HG03097 (cell line): Measurements from ENCODE around the gene QSER1.
A peak's percentile ranks its signal among the peaks of the same experiment; 100 is the strongest.
"Not testable (repeated sequence)": the region's sequence is repeated elsewhere in the genome, so short reads cannot be mapped to it uniquely, and the experiment has no call there.

Source experiments
- ATAC-seq: cut with Tn5 transposase; IDR thresholded peaks from one replicate; pipeline ENCODE4 v1.9.1; 2021; ENCODE audit not compliant: unreplicated experiment, low FRiP score

QSER1 gene

DNA sequence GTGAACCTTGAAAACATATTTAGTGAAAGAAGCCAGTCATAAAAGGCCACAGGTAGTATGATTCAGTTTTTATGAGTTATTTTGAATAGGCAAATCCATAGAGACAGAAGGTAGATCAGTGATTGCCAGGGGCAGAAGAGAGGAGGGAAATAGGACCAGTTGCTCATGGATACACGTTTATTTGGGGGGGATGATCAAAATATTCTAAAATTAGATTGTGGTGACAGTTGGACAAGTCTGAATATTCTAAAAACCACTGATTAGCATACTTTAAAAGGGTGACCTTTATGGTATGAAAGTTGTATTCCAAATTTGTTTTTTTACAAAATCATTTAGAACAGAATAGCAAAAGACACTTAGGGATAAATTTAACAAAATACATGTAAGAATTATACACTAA, 28.6 kb downstream of the QSER1 start:
- no peak for ATAC-seq

DNA sequence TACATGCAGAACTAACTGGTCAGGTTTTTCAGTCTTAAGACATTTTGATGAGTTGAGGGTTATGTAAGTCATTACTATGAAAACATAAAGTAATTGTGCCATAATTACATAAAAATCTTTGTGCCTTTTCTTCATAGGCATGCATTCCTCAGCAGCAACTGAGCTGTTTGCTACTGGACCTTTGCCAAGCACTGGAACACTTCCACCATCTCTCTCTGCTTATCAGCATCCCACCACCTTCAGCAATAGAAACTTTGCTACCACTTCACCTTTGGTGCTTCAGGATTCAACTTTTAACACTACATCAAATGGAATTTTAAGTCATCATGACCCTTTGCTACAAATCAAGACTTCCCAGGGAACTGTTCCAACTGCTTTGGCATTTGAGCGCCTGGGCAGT, 39.0 kb downstream of the QSER1 start:
- no peak for ATAC-seq

DNA sequence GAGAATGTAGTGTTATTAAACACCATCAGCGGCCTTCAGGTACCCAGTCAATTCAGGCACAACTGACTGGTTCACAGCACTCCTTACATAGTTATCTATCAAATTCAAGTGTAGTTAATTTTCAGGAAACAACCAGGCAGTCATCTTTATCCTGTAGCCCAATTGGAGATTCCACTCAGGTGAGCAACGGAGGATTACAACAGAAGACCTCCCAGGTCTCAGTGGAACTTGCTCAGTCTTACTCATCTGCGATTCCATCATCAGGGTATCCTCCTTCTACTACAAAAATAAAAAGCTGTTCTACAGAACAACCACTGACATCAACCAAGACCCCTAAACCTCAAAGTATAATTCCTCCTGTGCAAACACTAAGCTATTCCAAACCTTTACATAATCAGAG, 39.6 kb downstream of the QSER1 start:
- no peak for ATAC-seq

DNA sequence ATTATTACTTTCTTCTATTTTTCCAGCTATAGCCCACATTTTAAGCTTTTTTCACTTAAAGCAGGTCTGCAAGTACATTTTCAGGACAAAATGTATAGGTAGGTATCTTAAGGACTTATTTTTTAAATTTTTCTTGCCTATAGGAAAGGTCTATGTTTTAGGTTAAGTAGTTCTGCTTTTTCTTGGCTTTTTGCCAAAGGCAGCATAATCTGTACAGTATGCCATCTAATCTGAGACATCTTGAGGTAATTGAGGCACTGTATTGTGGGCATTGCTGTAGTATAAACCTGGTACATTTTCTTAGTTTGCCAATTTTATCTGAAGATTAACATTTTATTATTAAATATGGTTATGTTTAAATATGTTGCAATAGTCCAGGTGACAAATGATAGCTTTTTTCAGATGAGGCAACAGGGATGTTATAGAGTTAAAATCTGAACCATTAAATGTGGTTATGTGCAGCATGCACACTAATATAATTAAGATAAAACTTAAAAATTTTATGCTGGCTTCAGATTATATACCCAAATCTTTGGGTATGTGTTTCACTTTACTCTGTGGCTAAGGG, 42.9 kb downstream of the QSER1 start:
- ATAC-seq: no peak

DNA sequence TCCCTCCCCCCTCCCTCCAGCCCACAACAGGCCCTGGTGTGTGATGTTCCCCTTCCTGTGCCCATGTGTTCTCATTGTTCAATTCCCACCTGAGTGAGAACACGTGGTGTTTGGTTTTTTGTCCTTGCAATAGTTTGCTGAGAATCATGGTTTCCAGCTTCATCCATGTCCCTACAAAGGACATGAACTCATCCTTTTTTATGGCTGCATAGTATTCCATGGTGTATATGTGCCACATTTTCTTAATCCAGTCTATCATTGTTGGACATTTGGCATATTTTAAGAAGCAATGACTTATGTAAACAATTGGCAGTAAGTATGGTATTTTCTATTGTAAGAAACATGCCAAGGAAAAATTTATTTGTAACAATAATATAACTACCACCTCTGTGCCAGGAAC, 43.6 kb downstream of the QSER1 start:
- ATAC-seq: not testable (repeated sequence)

DNA sequence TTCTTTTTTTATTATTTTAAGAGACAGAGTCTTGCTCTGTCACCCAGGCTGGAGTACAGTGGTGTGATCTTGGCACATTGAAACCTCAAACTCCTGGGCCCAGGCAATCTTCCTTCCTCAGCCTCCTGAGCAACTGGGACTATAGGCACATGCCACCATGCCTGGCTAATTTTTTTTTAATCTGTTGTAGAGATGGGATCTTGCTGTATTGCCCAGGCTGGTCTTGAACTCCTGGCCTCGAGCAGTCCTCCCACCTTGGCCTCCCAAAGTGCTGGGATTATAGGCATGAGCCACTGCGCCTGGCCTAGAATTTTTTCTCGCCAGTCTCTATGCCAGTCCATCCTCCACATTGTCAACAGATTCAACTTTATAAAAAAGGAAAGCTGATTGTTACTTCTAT, 44.7 kb downstream of the QSER1 start:
- not testable (repeated sequence) for ATAC-seq

DNA sequence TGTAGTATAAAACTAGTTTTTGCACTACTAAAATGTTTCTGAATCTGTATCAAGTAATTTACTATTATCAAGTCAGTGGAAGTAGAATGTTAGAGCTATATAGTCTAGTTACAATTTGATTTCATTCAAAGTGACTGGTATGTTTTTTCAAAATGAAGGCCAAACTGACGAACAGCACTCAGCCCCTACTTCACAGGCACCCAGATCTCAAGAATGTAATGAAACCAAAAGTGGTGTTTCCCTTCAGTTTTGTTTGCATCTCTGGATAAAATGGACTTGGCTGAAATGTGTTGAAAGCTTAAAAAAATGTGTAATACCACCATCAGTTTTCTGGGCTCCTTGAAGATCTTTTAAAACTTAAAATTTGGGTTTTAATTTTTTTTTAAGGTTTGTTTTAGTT, 46.4 kb downstream of the QSER1 start:
- ATAC-seq: no peak

DNA sequence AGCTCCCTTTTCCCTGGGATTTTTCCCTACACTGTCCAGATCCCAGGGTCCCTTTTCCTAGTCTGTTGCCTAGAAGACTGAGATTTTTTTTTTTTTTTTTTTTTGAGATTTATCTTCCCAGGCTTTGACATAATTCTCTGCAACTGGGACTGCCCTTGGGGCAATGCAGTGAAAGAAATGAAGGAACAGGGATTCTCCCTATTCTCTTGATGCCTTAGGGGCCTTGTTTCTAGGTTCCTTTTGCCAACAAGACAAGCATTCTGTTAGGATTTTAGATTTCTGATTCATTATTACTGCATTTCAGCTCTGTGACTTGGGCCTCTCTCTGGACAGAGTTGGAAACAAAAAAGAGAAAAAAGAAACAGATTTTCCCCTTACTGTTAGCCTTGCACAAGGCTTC, 47.3 kb downstream of the QSER1 start:
- no peak for ATAC-seq

DNA sequence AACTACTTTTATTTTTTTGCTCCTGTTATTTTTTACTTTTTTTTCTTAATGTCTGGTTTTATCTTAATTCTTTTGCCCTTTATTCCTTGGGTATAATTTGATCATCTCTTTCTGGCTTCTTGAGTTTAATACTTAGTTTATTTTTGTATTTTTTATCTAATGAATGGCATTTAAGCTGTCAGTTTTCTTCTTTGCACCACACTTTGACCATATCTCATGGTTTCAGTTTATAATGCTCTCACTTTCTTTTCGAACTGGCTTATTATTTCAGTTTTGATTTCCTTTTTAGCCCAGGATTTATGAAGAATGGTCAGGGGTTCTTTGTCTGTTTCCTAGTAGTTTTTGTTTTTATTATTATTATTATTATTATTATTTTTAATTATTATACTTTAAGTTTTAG, 48.3 kb downstream of the QSER1 start:
- peak; percentile 62 for ATAC-seq

DNA sequence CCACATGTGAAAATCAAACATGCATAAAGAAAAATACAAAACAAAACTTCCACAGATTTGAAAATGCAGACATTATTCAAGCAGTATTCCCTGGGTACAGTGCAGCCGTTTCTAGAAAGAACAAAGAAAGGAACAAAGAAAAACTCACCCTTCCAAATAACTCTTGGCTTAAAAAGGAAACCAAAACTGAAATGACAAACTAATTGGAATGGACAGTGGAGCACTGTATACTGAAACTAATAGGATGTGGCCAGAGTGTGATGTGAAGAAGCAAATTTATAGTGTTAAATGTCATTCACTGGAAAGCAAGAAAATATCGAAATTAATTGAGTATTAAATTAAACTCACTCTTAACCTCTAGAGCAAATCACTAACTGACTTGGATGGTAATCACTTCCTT, 55.4 kb downstream of the QSER1 start:
- no peak for ATAC-seq

DNA sequence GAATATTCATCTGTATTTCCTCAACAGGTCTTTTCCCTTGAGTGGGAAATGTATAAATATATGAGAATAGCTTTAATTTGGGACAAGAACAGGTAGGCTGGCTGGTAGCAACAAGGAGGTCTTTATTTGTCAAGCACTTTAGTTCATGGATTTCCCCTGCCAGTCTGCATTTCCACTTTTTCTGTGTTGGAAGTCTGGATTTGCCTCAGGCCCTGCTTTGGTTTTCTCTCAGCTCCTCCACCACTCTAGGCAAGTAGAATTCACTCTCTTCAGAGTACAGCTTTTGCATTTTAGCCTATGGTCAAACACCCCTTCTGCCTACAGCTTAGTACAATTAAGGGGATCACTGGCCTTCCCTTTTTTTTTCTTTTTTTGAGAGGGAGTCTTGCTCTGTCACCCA, 57.1 kb downstream of the QSER1 start:
- no peak for ATAC-seq

DNA sequence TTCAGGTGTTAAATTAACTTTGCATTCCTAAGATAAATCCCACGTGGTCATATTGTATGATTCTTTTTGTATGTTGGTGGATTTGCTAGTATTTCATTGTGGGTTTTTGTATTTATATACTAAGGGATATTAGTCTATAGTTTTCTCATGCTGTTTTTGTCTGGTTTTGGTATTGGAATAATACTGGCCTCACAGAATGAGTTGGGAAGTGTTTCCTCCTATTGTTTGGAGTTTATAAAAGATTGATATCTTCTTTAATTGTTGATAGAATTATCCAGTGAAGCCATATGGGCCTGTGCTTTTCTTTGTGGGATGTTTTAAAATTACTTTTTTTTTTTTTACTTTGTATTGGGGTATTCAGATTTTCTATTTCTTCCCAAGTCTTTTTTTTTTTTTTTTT, 59.8 kb downstream of the QSER1 start:
- ATAC-seq: no peak

DNA sequence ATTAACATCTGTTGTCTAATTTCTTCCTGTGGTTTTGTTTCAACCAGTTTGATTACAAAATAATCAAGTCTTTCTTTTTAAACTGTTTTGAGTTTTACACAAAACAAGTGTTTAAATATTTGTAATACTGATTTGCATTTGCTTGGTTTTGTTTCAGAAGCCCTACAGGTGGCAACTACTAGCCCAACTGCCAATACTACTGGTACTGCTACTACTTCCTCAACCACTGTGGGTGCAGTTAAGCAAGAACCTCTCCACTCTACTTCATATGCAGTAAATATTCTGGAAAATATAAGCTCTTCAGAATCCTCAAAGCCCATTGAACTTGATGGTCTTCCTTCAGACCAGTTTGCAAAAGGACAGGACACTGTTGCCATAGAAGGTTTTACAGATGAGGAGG, 61.1 kb downstream of the QSER1 start:
- ATAC-seq: no peak

DNA sequence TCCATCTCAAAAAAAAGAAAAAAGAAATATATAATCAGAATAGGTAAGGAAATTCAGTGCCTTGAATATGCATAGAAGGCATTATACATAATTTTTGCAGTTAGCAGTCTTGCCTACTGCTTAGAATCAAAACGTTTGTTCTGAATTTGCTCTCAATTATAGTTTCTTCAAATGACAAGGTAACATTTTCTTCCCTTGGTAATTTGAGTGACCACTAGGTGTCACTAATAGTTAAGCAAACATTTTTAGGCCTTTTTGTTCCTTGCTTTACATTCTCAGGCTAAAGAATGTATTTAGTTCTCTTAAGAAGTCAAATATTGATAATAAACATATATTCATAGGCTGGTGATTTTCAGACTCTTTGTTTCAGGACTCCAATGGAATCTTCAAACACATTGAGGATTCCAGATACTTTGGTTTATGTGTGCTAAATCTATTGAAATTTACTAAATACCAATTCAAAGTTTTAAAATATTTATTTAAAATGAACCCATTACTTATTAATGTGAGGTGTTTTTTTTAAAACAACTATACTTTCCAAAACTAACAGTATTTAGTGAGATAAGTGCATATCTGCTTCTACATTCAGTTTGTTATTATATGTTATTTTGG, 68.0 kb downstream of the QSER1 start:
- no peak for ATAC-seq

DNA sequence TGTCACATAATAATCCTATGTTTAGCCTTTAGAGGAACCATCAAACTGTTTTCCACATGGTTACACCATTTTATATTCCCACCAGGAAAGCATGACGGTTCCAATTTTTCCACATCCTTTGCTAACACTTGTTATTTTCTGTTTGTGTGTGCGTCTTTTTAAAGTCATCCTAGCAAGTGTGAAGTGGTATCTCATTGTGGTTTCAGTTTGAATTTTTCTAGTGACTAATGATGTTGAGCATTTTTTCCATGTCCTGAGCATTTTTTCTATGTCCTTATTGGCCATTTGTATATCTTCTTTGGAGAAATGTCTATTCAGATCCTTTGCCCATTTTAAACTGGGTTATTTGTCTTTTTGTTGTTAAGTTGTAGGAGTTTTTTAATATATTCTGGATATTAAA, 69.4 kb downstream of the QSER1 start:
- ATAC-seq: no peak

DNA sequence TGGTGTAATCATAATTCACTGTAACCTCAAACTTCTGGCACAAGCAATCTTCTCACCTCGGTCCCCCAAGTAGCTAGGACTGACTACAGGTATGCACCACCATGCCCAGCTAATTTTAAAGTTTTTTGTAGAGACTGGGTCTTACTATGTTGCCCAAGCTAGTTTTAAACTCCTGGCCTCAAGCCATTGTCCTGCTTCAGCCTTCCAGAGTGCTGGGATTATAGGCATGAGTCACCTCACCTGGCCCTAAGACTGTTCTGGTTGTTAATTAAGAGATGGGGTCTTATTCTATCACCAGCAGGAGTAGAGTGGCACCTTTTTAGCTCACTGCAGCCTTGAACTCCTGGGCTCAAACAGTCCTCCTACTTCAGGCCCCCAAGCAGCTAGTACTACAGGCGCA, 71.1 kb downstream of the QSER1 start:
- no peak for ATAC-seq

DNA sequence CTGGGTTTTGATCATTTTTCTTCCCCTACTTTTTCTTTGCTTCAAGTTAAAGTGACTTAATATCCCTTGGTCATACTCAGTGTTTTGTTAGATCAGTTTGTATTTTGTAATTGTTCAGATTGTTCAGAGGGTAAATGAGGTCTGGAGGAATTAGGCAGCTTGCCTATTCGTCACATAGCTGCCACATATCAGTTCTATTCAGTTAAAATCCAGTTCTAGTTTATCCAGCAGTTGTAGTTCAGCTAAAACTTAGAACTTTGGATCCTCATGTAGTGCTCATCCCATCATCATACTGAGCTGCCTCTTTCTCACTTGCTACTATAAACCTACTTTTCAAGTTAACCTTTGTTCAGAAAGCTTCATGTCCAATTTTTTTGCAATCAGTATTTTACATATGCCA, 75.9 kb downstream of the QSER1 start:
- ATAC-seq: no peak

DNA sequence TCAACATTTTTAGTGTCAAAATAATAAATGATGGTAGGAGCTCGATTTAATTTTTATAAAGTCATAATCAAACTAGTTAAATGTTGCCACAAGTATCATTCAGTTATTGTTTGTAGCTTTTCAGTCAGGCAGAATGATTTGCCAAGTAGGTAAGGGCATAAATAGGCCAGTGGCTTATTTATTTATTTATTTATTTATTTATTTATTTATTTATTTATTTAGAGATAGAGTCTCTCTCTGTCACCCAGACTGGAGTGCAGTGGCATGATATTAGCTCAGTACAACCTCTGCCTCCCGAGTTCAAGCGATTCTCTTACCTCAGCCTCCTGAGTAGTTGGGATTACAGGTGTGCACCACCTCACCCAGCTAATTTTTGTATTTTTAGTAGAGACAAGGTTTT, 79.6 kb downstream of the QSER1 start:
- not testable (repeated sequence) for ATAC-seq

DNA sequence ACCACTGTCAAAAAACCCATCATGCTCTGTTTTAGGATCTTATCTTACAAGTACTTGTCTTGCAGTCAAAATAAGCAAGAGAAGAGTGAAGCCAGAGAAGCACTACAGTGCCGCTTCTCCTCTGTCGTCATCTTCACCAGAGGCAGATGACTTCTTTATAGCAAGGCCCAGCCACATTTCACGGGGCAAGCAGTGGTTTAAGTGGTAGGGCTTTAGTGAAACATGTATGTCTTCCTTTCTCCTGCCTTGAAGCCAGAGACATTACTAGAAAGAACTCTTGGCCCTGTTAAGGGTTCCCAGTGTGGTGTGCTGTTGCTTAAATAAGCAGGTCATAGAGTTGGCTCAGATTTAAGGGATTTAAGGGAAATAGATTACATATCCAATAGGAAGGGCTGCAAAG, 80.2 kb downstream of the QSER1 start:
- ATAC-seq: no peak

DNA sequence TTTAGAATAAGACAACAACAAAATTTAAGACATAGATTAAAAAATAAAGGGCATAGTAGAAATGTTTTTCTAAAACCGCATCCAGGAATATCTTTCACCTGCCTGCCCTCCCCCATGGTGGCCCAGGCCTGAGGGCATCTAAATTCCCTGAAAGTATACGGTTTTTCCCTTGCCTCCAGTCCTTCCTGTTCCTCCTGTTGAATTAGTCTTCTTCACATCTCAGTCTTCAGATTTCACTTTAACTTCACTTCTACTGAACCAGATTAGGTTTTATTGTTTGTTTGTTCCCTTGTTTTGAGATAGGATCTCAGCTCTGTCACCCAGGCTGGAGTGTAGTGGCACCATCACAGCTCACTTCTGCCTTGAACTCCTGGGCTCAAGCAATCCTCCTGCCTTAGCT, 90.0 kb downstream of the QSER1 start:
- ATAC-seq: no peak

DNA sequence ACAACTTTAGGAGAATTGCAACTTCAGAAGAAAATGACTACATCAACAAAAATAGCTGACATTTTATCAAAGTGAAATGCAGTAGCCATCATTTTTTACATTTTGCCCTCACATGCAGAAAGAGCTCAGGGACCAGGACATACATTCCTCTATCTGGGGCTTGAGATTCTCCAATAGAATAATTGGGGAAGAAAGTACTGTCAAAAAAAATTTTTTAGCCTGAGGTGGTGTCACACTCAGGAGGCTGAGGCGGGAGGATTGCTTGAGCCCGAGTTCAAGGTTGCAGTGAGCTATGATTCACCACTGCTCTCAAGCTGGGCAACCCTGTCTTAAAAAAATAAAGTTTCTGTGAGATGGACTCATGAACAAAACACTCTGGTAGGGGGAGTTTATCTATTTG, 90.9 kb downstream of the QSER1 start:
- ATAC-seq: no peak

DNA sequence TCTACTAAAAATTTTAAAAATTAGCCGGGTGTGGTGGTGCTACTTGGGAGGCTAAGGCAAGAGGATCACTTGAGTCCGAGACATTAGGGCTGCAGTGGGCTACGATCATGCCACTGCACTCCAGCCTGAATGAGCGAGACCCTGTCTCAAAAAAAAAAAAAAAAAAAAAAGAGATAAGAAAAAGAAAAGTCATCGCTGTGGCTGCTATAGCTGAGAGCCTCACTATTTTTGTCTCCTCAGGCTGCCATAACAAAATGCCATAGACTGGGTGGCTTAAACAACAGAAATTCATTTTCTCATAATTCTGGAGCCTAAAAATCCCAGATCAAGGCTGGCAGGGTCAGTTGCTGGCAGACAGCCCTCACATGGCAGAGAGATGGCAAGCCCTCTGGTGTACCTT, 93.0 kb downstream of the QSER1 start:
- ATAC-seq: no peak

DNA sequence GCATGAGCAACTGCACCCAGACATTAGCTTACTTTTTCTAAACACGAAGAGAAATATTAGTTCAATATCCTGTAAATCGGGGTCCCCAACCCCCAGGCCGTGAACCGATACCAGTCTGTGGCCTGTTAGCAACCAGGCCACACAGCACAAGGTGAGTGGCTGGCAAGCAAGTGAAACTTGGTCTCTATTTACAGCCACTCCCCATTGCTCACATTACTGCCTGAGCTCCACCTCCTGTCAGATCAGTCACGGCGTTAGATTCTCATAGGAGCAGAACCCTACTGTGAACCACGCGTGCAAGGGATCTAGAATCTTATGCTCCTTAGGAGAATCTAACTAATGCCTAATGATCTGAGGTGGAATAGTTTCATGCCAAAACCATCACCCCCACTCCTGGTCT, 95.2 kb downstream of the QSER1 start:
- ATAC-seq: no peak
